Measurements from ENCODE around the gene NOC3L.

NOC3L gene

GRCh38 chr10:94320285-94320914 lies 42.3 kb downstream of the NOC3L start:
- no peak overlapping the region for H3K4me3 ChIP-seq (ENCODE audit: low read depth, low read length)

GRCh38 chr10:94316560-94316959 lies 46.2 kb downstream of the NOC3L start:
- no peak for TF ChIP-seq CTCF (IDR thresholded peaks at IDR 0.05; ENCODE audit: low read depth, low read length)
- no peak overlapping the region for H3K4me3 ChIP-seq (ENCODE audit: low read depth, low read length)

More at GRCh38 chr10:94320285-94320914, 42.3 kb downstream of the NOC3L start:
- peak; percentile 61 for TF ChIP-seq CTCF (IDR thresholded peaks at IDR 0.05; ENCODE audit: low read depth, low read length)

- no peak overlapping the region for H3K4me3 ChIP-seq (ENCODE audit: low read depth, low read length)
- no peak for TF ChIP-seq CTCF (IDR thresholded peaks at IDR 0.05; ENCODE audit: low read depth, low read length)
Measured at GRCh38 chr10:94315975-94316464, 46.7 kb downstream of the NOC3L start.

GRCh38 chr10:94315024-94315451 lies 47.7 kb downstream of the NOC3L start:
- H3K4me3 ChIP-seq (ENCODE audit: low read depth, low read length): no peak overlapping the region
- TF ChIP-seq CTCF (IDR thresholded peaks at IDR 0.05; ENCODE audit: low read depth, low read length): no peak

GRCh38 chr10:94310369-94310768 lies 52.4 kb downstream of the NOC3L start:
- TF ChIP-seq CTCF (IDR thresholded peaks at IDR 0.05; ENCODE audit: low read depth, low read length): no peak
- H3K4me3 ChIP-seq (ENCODE audit: low read depth, low read length): no peak overlapping the region

GRCh38 chr10:94308866-94309265 lies 53.9 kb downstream of the NOC3L start:
- no peak for TF ChIP-seq CTCF (IDR thresholded peaks at IDR 0.05; ENCODE audit: low read depth, low read length)

GRCh38 chr10:94307046-94307615 lies 55.6 kb downstream of the NOC3L start:
- no peak overlapping the region for H3K4me3 ChIP-seq (ENCODE audit: low read depth, low read length)
- TF ChIP-seq CTCF (IDR thresholded peaks at IDR 0.05; ENCODE audit: low read depth, low read length): no peak

More at GRCh38 chr10:94308866-94309265, 53.9 kb downstream of the NOC3L start:
- no peak overlapping the region for H3K4me3 ChIP-seq (ENCODE audit: low read depth, low read length)
